Germinal center (tissue), 1 donor: ENCODE data around the gene MSH5.
"Not testable (repeated sequence)": the region's sequence is repeated elsewhere in the genome, so short reads cannot be mapped to it uniquely, and the experiment has no call there.

ENCODE experiments used
- DNase-seq: peaks from one replicate; pipeline ENCODE4 v3.0.0; 2012; ENCODE audit warnings: mixed read lengths, low spot score

The MSH5 gene

DNA sequence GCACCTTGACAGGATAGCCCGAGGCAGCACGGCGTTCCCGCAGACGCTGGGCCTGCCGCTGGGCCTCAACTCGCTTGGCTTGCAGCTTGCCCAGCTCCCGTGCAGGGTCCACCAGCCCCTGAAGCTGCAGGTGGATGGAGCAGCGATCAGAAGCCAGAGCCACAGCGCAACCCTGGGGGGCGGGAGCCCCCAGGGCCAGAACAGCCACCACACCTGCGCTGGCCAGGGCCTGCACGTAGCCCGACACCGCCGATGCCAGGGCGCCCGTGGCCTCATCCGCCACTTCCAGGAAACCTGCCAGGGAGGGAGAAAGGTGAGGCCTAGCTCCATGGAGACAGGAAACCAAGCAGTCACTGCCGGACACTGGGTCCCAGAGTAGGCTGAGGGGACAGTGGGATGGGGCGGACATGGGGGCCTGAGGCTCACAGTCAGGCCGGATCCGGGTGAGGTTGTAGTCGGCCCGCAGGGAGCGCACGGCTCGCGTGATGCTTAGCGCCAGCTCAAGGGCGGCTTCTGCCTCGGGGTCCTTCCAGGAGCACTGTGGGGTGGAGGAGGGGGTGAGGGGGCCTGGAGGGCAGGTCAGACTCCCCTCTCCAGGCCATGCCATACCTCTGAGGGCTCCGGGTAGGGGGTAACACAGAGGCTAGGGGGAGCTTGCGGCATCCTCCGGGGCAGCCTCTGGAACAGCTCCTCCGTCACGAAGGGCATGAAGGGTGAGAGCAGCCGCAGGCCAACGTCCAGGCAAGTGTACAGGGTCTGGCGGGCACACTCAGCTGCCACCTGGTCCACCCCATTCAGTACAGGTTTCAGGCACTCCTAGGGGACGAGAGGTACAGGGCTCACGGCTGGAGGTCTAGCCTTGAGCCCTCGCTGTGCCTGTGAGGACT, 39.4 kb downstream of the MSH5 start:
- DNase-seq = no peak

DNA sequence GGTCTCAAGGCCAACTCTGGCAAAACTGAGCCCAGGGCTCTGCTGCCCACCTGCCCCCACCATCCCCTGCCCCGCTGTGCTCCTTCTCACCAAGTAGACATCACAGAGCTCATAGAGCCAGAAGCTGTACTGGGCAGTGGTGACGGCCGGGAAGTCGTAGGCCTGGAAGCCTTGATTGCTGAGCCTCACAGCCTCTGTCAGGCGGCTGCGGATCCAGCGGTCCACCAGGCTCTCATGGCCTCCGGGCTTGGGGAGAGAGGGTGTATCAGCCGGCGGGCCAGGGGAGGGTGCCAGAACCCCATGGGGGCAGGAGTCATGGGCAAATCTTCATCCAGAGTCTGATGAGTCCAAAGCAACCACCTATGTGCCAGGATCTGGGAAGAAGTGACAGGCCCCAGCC, 40.1 kb downstream of the MSH5 start:
- no peak for DNase-seq

DNA sequence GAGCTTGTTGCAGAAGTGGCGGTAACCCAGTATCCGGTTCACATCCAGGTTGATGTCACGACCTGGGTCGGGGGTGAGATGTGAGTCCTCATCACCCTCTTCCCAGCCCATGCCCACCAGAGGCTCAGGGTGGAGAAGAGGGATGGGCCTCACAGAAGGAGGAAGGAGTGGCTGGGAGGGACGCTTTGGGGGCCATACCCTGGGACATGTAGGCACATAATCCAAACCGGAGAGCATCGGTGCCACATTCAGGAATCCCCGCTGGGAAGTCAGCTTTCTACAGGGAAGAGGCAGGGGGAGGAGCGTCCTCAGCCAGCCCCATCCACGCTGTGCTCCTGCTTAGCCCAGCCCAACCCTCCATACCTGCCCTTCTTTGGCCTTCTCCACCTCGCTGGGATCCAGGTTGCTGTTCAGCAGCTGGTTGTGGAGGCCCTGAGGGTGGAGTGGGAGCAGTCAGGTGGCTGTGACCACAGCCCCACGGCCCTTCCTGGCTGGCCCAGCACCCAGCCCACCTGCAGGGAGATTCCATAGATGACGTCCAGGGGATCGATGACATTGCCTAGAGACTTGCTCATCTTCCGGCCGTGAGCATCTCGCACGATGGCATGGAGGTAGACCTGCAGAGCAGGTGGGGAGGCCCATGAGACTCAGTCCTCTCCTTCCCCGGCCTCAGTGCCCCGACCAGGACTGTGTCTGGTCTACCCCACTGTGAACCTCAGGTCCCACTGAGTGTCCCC, 40.9 kb downstream of the MSH5 start:
- DNase-seq = no peak

DNA sequence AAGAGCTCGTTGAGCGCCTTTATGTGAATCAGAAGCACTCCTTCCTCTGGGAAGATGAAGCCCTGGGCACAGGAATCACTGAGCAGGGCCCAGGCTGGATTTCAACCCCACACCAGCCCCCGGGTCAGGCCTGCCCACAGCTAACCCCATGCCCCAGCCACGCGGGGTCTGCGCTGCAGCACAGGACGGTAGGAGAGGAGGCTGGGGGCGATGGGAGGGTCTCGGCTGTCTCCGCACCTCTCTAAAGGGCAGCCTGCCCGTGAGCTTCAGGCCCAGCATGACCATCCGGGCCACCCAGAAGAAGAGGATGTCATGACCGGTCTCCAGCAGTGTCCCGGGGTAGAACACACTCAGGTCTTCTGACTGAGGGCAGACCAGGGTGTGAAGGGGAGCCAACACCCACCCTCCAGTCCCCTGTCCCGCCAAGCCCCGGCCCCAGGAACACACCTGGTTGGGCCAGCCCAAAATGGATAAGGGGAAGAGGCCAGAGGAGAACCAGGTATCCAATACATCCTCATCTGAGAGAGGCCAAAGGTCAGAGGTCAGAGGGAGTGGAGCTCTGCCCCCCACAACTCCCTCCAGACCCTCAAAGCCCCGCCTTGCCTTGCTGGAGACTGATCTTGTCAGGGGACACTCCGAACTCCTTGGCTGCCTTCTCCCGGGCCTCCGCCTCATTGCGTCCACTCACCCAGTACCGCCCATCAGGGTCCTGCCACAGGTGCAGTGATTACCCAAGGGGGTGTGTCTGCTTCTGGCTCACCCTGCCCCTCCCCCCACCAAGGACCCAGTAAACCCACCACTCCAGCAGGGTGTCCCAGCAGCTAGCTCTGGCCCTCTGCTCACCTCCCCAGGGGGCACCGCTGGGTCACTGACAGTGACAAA, 41.7 kb downstream of the MSH5 start:
- DNase-seq = no peak

DNA sequence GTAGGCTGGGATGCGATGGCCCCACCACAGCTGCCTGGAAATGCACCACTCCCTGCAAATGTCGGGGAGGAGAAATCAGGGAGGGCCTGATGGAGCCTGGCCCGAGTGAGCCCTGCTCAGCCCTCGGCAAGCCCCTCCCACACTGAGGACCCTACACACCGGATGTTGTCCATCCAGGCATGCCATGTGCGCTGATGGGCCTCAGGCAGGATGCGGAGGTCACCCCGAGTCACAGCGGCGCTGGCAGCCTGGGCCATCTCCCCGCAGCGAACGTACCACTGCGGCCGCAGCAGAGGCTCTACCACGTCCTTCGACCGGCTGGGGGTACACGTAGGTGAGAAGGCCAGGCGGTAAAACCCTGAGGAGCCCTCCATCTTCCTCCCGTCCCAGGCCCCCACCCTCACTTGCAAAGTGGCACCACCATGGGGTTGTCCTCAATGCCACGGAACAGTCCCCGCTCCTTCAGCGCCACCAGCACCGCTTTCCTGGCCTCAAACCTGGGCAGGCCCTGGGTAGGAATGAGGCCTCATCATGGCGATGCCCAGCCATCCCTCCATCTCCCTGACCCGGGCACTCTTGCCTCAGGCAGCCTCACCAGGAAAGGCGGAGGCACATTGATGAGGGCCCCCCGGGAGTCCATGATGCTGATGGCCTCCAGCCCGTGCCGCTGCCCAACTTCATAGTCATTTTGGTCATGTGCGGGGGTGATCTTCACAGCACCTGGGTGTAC, 42.5 kb downstream of the MSH5 start:
- DNase-seq = no peak

DNA sequence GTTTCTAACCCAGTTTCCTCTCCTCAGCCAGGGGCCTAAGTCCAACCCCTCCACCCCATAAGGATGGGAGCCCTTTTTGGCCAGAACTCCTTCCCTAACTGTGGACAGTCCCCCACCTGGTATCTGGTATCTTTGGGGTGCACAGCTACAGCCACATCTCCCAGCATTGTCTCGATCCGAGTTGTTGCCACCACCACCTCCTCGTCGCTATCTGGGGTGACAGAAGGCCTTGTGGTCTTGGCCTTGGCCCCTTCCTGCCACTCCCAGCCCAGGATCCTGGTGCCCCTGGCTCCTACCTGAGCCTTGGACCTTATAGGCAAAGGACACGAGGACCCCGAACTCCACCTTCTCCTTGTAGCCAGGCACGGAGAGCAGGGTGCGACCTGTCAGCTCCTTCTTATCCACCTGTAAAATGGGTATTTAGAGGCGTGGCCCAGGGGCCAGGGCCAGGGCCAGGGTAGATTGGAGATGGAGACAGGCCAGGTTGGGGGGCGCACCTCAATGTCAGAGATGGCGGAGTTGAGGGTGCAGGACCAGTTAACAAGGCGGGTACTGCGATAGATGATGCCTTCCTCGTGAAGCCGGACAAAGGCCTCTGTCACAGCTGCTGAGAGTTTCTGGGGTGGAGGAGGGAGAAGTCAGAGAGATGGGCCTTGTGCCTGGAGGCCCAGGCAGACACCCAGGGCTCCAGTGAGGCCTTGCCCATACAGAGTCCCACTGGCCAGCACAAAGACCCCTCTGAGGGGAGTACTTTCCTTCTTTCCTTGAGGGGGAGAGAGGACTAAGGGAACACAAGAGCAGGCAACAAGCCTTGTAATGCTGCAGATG, 44.5 kb downstream of the MSH5 start:
- DNase-seq = no peak

DNA sequence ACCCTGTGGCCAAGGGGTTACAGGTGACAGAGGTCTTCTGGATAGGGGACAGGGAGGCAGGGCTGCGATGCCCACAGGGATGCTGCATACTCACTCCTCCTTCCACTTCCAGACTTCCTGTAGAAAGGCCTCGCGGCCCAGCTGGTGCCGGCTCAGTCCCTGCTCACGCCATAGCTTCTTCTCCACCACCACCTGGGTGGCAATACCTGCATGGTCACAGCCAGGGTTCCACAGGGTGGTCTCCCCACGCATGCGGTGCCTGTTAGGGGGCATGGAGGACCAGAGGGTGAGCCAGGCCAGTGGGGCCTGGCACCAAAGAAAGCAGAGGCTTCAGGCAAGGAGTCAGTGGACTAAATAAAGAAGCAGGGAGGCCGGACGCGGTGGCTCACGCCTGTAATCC, 45.7 kb downstream of the MSH5 start:
- no peak for DNase-seq

DNA sequence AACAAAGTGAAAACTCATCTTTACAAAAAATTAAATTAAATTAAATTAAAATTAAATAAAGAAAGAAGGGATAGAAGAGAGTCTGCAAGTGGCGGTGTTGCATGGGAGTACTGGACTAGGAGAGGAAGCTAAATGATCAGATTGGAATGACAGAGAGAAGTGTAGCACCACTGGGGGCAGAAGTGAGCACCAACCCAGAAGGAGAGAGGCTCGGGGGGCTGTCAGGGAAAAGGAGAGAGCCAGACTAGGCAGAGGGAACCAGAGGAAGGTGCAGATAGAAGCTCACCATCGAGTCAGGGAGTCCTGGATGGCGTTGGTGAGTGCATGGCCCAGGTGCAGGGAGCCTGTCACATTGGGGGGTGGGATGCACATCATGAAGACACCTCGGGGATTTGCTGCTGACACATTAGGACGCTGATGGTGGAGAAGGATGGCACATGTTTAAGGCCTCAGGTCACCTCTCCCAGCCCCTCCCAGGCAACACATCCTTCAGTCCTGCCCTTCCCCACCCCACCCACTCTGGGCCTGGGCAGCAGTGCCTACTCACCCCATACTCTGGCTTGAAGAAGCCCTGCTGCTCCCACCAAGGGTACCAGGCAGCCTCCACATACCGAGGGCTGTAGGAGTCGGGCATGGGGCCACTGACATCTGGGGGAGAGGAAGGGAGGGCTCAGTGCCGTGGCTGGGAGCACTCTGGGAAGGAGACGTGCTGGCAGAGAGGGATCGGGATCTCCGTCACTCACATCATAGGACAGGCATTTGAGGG, 51.7 kb downstream of the MSH5 start:
- DNase-seq = peak; percentile 71

DNA sequence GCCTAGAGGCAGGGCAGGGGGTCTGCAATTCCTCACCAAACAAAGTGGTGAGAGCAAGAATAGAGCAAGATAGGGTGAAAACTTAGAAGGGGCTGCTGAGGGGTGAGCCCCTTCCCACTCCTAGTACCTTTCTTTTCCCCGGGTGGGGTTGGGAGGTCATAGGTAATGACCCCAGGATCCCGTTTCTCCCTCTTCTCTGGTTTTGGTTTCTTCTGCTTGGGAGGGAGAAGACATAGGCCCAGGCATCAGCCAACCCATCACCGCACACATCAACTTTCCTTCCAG, 52.2 kb downstream of the MSH5 start:
- DNase-seq = no peak

DNA sequence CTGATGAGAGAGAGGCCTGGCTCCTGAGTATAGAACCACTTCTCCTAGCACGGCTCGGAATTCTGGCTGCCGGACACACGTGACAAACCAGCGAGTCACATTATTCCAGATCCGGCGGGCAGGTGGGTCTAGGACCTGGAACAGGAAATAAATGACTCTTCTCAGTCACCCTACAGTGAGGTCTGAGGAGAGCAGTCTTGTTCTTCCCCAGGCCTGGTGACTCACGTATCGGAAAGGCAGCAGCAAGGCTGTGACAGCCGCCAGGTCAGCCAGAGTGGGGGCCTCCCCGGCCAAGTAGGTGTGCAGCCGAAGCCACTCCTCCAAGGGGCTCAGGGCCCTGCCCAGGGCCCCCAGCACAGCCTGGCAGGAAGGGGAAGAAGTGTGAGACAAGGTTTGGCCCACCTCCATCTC, 53.0 kb downstream of the MSH5 start:
- no peak for DNase-seq

DNA sequence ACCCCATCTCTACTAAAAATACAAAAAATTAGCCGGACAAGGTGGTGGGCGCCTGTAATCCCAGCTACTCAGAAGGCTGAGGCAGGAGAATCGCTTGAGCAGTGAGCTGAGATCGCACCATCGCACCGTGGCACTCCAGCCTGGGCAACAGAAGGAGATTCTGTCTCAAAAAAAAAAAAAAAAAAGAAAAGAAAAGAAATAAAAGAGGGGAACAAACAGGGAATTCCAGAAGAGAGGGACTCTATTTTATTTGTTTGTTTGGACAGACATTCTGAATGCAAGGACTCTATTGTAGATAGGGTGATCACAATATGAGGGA, 54.1 kb downstream of the MSH5 start:
- DNase-seq = not testable (repeated sequence)

DNA sequence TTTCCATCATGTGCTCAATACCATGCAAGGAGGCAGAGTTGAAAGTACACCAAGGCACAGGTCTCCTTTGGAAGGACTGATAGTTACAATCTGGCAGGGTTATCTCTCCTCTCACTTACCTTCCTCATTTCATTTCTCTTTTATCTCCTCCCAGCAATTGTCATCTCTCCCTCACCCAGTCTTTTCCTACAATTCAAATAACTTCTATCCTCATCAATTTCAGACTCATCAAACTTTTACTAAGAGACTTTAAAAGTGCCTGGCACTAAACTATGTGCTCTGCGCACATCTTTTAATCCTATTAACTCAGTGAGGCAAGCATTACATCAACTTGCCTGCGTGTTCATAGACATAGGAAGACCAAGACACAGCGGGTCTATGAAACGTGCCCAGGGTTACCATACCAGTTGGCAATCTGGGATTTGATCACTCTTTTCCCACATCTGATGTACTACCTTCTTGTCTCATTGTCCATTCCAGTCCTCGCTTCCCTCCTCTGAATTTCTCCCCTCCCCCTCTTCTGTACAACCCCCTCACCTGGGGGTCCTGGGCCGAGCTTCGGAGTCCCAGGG, 54.6 kb downstream of the MSH5 start:
- DNase-seq = no peak

DNA sequence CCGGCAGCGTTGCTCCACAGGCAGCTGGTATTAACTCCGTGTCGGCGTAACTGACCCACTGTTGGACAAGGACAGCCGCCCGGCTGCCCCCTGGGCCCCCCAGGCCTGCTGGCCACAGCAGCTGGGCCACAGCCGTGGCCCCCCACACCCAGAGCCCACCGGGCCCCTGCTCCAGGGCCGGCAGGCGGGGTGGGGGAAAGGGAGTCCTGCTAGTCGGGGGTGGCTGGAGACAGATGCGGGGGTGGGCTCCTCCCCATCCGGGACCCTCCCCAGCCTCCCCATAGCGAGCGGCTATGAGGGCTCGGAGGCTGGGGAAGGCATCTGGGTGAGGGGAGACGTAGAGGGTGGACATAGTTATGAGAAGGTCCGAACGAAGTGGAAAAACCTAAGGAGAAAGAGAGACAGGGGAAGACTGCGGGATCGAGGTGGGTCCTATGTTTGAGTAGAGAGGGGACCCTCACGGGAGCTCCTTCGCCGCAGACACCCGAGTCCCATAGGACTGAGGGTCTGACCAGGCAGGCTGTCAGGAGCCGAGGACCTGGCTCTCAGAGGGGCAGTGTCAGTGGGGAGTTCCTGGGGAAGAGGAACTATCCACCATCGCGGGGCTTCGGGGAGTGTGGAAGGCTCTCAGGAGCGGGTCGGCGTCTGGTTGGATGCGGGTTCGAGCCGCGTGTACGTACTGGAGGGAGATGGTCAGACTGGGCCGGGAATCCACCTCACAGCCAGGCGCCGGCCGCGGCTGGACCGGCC, 55.2 kb downstream of the MSH5 start:
- peak; percentile 40 for DNase-seq

DNA sequence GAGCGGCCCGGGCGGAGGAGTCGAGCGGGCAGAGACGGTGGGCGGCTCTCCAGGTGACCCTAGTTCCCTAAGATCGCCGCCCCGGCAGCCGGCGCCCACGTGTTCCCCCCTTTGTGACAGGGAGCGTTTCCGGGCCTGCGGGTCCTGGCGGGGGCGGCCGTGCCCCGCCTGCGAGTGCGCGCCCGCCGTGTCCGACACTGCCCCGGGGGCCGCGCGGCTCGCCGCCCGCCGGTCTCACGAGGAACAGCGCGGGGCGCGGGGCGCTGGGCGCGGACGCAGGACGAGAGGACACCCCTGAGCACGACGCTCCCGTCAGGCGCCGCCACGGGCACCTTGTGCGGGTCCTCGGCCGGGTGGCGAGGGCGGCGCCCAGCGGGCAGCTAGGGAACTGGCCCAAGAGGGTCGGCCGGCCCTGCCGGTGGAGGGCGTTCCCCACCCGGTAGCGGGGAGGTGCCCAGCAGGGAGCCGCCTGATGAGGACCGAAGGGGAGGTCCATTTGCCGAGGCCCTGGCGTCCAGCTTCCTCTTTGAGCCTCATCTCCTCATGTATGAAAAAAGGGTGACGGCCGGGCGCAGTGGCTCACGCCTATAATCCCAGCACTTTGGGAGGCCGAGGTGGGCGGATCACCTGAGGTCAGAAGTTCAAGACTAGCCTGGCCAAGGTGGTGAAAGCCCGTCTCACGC, 56.0 kb downstream of the MSH5 start, which contains the start of gene VARS1:
TSS of gene VARS1 (minus strand) at position 137 of the 683 bp plus-strand sequence. CDS start 535 bp downstream, outside the sequence.
- DNase-seq = peak; percentile 95

DNA sequence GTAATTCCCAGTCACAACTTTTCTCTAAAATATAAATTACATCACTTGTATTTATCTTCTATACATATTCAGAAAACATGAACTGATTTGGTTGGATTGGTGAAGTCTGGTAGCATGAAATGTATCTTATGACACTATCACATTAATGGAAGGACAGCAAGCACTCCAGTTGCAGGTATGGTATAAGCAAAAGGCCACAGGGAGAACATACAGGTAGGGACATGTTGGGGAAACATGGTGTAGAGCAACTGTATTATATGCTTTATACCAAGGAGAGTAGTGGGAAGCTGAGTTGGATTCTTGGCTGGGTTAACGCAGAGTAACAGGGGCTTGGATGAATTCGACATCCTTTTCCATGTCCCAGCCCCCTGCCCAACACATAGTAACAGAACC, 57.2 kb downstream of the MSH5 start:
- no peak for DNase-seq

DNA sequence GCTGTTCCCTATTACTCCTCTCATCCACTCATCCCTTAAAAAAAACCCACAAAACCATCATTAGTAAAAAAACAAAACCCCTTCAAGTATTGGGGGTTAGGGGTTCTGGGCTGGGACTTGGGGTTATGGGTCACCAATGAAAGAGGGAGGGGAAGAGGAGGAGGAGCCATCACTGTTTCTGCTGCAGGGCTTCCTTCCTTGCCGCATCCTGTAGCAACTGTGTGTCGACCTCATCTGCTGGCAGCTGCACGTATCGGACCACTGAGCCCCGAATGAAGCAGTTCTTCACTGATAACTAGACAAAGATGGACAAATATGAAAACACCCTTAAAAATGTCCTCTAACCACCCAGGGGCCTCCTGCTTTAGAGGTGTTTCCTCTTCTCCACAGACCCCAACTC, 57.8 kb downstream of the MSH5 start:
- DNase-seq = no peak

DNA sequence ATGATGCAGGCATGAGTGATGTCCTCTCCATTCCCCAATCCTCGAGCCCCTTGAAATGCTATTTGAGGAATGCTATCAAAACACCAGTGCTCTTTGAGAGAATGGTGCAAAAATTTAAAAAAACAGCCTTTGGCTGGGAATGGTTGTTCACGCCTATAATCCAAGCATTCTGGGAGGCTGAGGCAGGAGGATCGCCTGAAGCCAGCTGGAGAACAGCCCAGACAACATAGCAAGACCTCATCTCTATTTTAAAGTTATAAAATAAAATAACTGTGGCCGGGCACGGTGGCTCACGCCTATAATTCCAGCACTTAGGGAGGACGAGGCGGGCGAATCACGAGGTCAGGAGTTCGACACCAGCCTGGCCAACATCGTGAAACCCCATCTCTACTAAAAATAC, 60.0 kb downstream of the MSH5 start:
- no peak for DNase-seq
